Esophagus squamous epithelium (tissue), 5 donors: ENCODE measurements around the gene EYS. TPM values are rescaled to one million over a fixed set of nuclear protein-coding genes. Genes with fewer than 3 reads are reported as not detected.

ENCODE experiments used
- DNase-seq: peaks from one replicate; lab custom pipeline; 2025; lab: John Stamatoyannopoulos, UW
- H3K27ac ChIP-seq, 4 donors: fragments of 200-600 bp; sonication (generic); one replicate each; pipeline ENCODE4 v1.5.1; 2016 to 2019; ENCODE audit warnings: mild to moderate bottlenecking in 1 of 4
- H3K27me3 ChIP-seq, 4 donors: fragments of 200-600 bp; sonication (generic); 1 replicate in 3 of 4; 2 replicates in 1 of 4; pipeline versions ENCODE4 v1.5.1 to v1.6.0; 2017 to 2021; ENCODE audit warnings: antibody characterized with exemption in 1 of 4
- H3K36me3 ChIP-seq, 3 donors: fragments of 200-600 bp; sonication (generic); one replicate each; pipeline ENCODE4 v1.5.1; 2016 to 2019
- H3K4me1 ChIP-seq, 3 donors: fragments of 200-600 bp; sonication (generic); one replicate each; pipeline ENCODE4 v1.5.1; 2017 to 2019
- H3K4me3 ChIP-seq, 4 donors: fragments of 200-600 bp; sonication (generic); 1 replicate in 3 of 4; 2 replicates in 1 of 4; pipeline ENCODE4 v1.5.1; 2016 to 2019; ENCODE audit warnings: mild to moderate bottlenecking in 2 of 4, moderate library complexity in 1 of 4
- H3K9me3 ChIP-seq, 3 donors: fragments of 200-600 bp; sonication (generic); one replicate each; pipeline ENCODE4 v1.5.1; 2016 to 2019
- POLR2A ChIP-seq, 4 donors: fragments of 450-650 bp; IDR thresholded peaks; one replicate each; pipeline ENCODE4 v1.6.1; 2017; ENCODE audit warnings: antibody characterized with exemption in 4 of 4, mild to moderate bottlenecking in 4 of 4, moderate library complexity in 3 of 4
- WGBS, 2 donors: methylation state at CpG; one replicate each; pipeline ENCODE4 v1.1.5; 2018; 5-methylcytosine and 5-hydroxymethylcytosine counted together
- intact Hi-C: fragments of 100-400 bp; cut with DNase I; formaldehyde crosslinking; loops from one replicate; pipeline ENCODE4 v1.15.0; 2022
- total RNA-seq, 4 donors: library from RNA; depleted of rRNA; stranded (reverse); fragments of >200 nt; gene quantifications; one replicate each; pipeline ENCODE4 v1.1.0, GENCODE V29; 2016
- TF ChIP-seq, protein P1 (sequence below), 6 experiments: fragments of 450-650 bp in 4 of 6; fragments of 200-600 bp in 2 of 6; sonication (generic) in 2 of 6; IDR thresholded peaks; one replicate each; pipeline ENCODE4 v1.5.1; 2016 to 2019; ENCODE audit warnings: antibody characterized with exemption in 6 of 6, mild to moderate bottlenecking in 4 of 6, moderate library complexity in 4 of 6
- donor health status: DM: yes; HTN: yes; CAD: no.

Gene EYS
- total RNA-seq, 4 donors from 2014 or later, result 0.87 TPM; not detected in 3

DNA sequence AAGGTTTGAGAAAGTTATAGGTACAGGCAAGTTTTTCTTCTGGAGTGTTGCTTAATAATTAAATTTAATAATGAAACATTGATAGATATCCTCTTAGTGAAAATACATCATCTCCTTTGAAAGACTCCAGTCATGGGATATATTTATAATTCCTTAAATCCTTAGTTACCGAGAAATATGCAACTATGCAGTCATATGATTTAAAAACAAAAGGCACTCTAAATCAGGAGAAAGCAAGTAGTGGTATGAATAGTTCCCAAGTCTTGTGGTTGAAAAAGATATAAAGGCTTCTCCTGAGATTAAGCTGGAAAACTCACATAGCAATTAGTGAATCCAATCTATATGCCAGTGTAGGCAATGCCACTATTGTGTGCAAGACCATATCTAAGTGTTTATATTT lies 475.4 kb downstream of the EYS start:
- DNase-seq, result no peak
- no peaks in the 10 kb centered on the region for H3K9me3 ChIP-seq
- H3K27me3 ChIP-seq, result no peaks in the 10 kb centered on the region
- intact Hi-C loops, result no loop called here
- H3K27ac ChIP-seq, result no peak overlapping the region
- H3K4me1 ChIP-seq, result no peaks in the 10 kb centered on the region
- no peak overlapping the region for H3K4me3 ChIP-seq
- TF ChIP-seq, protein P1, sequence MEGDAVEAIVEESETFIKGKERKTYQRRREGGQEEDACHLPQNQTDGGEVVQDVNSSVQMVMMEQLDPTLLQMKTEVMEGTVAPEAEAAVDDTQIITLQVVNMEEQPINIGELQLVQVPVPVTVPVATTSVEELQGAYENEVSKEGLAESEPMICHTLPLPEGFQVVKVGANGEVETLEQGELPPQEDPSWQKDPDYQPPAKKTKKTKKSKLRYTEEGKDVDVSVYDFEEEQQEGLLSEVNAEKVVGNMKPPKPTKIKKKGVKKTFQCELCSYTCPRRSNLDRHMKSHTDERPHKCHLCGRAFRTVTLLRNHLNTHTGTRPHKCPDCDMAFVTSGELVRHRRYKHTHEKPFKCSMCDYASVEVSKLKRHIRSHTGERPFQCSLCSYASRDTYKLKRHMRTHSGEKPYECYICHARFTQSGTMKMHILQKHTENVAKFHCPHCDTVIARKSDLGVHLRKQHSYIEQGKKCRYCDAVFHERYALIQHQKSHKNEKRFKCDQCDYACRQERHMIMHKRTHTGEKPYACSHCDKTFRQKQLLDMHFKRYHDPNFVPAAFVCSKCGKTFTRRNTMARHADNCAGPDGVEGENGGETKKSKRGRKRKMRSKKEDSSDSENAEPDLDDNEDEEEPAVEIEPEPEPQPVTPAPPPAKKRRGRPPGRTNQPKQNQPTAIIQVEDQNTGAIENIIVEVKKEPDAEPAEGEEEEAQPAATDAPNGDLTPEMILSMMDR (IDR thresholded peaks at IDR 0.05), result no peak
- TF ChIP-seq POLR2A (IDR thresholded peaks at IDR 0.05), result no peak
- WGBS, 2 donors, result 48 to 52% methylated on average over 1 of the region's 1 CpG
- H3K36me3 ChIP-seq, result no peaks in the 10 kb centered on the region

DNA sequence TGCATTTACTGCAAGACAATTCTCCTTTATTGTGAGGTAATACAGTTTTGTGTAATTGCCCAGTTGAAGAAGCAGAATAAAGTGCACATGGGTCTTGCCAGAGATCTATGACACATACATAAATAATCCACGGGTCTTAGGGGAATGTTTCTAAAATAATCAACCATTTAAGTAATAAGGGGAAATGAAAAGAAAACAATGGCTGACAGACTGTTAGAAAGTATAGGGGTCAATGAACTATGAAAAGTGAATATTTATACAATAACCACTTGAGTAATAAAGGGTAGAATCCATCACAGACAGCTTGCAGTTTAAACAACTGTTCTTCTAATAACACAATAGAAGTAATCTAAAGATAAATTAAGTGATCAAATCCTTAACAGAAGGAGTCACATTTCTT lies 477.2 kb downstream of the EYS start:
- Histone ChIP-seq H3K4me3 (no peak overlapping the region), H3K36me3 (no peaks in the 10 kb centered on the region), H3K4me1 (no peaks in the 10 kb centered on the region), H3K27me3 (no peaks in the 10 kb centered on the region), H3K9me3 (no peaks in the 10 kb centered on the region), H3K27ac (no peak overlapping the region)
- no peak for TF ChIP-seq POLR2A (IDR thresholded peaks at IDR 0.05)
- TF ChIP-seq, protein P1 (IDR thresholded peaks at IDR 0.05), result no peak
- WGBS, 2 donors, result 5 to 7% methylated on average over 1 of the region's 1 CpG
- DNase-seq, result no peak
- intact Hi-C loops, result no loop called here

- no peaks in the 10 kb centered on the region for H3K4me1 ChIP-seq
- no peak overlapping the region for H3K27ac ChIP-seq
- DNase-seq, result no peak
- intact Hi-C loops, result no loop called here
- no peaks in the 10 kb centered on the region for H3K27me3 ChIP-seq
- 100% methylated on average over 1 of the region's 1 CpG; no CpG with 5 or more reads in 1 of the 2 donors for WGBS, 2 donors
- TF ChIP-seq, protein P1 (IDR thresholded peaks at IDR 0.05), result no peak
- TF ChIP-seq POLR2A (IDR thresholded peaks at IDR 0.05), result no peak
- no peak overlapping the region for H3K4me3 ChIP-seq
- H3K36me3 ChIP-seq, result no peaks in the 10 kb centered on the region
- peaks cover 0 to 12% (median 6%) of the 10 kb centered on the region in 3 donors for H3K9me3 ChIP-seq
Observed at GRCh38 chr6:65221153-65221552, 485.9 kb downstream of the EYS start.

DNA sequence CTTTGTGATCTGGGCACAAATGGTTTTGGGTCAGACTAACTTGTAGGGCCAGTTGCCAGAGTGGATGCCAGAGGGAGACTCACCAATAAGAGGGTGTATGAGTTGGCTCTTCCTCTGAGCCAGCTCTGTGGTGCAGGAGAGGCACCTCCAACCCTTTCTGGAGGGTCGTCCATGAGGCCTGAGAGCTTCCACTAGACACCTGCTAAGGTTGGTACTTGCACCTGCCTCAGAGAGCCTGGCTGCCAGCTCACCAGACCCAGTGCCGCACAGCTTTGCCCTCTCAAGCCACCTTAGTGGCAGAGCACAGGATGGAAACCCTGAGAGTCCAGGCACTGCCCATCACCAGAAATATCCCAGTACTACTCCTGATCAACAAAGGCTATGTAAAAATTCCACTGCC lies 504.3 kb downstream of the EYS start:
- Histone ChIP-seq H3K36me3 (no peaks in the 10 kb centered on the region), H3K4me1 (no peaks in the 10 kb centered on the region), H3K9me3 (peaks cover 0 to 10% (median 6%) of the 10 kb centered on the region in 3 donors), H3K27me3 (no peaks in the 10 kb centered on the region), H3K4me3 (no peak overlapping the region), H3K27ac (no peak overlapping the region)
- 37 to 80% methylated on average over 2 of the region's 2 CpGs for WGBS, 2 donors
- intact Hi-C loops, result no loop called here
- TF ChIP-seq POLR2A (IDR thresholded peaks at IDR 0.05), result no peak
- TF ChIP-seq, protein P1 (IDR thresholded peaks at IDR 0.05), result no peak
- no peak for DNase-seq

GRCh38 chr6:65199683-65200082 lies 507.3 kb downstream of the EYS start:
- intact Hi-C loops, result no loop called here
- 65% methylated on average over 3 of the region's 3 CpGs for WGBS, 2 donors

More at GRCh38 chr6:65199683-65200082, 507.3 kb downstream of the EYS start:
- no peaks in the 10 kb centered on the region for H3K36me3 ChIP-seq
- no peak overlapping the region for H3K4me3 ChIP-seq
- no peaks in the 10 kb centered on the region for H3K27me3 ChIP-seq
- no peaks in the 10 kb centered on the region for H3K4me1 ChIP-seq
- TF ChIP-seq, protein P1 (IDR thresholded peaks at IDR 0.05), result no peak
- no peak for TF ChIP-seq POLR2A (IDR thresholded peaks at IDR 0.05)
- DNase-seq, result no peak
- peaks cover 0 to 10% (median 6%) of the 10 kb centered on the region in 3 donors for H3K9me3 ChIP-seq
- H3K27ac ChIP-seq, result no peak overlapping the region
